Natural killer cell (primary cell): ENCODE results near the gene CDK16. TPM values are rescaled to one million over a fixed set of nuclear protein-coding genes. Genes with fewer than 3 reads are reported as not detected.

ENCODE experiments used
- ATAC-seq, 3 donors: fragments of 150-1000 bp in 2 of 3; fragments of 200-7000 bp in 1 of 3; cut with Tn5 transposase; 1 replicate in 1 of 3; 2 replicates in 2 of 3; pipeline ENCODE4 v1.10.0; 2021; ENCODE audit warnings: mild to moderate bottlenecking in 2 of 3, moderate library complexity in 2 of 3
- DNase-seq, 2 donors: peaks; one replicate each; pipeline versions ENCODE4 v3.0.0 to v3.0.0-alpha.2; 2013 to 2021; ENCODE audit warnings: mixed read lengths in 1 of 2
- H3K27ac ChIP-seq: one replicate; pipeline ENCODE4 v1.5.1; 2013; ENCODE audit warnings: mild to moderate bottlenecking, low read length
- H3K27me3 ChIP-seq: one replicate; pipeline ENCODE4 v1.6.1; 2013; ENCODE audit warnings: low read length; ENCODE audit not compliant: control insufficient read depth, insufficient read depth
- H3K36me3 ChIP-seq: one replicate; pipeline ENCODE4 v1.6.1; 2013; ENCODE audit warnings: low read length; ENCODE audit not compliant: control insufficient read depth, insufficient read depth
- H3K4me1 ChIP-seq: one replicate; pipeline ENCODE4 v1.6.1; 2013; ENCODE audit warnings: low read length; ENCODE audit not compliant: control insufficient read depth, insufficient read depth
- H3K4me3 ChIP-seq: one replicate; pipeline ENCODE4 v1.5.1; 2013; ENCODE audit warnings: low read length
- H3K9me3 ChIP-seq: one replicate; pipeline ENCODE4 v1.6.1; 2013; ENCODE audit warnings: low read length; ENCODE audit not compliant: control insufficient read depth, insufficient read depth
- H3K27ac Mint-ChIP-seq, 2 donors: one replicate each; pipeline ENCODE4 v1.8.0; 2022; ENCODE audit warnings: mild to moderate bottlenecking in 2 of 2, mixed read lengths in 2 of 2, moderate library complexity in 1 of 2
- H3K27me3 Mint-ChIP-seq, 2 donors: one replicate each; pipeline ENCODE4 v1.8.0; 2022; ENCODE audit warnings: low read depth in 2 of 2, mixed read lengths in 2 of 2
- H3K36me3 Mint-ChIP-seq: one replicate; pipeline ENCODE4 v1.8.0; 2022; ENCODE audit warnings: mixed read lengths
- H3K4me1 Mint-ChIP-seq, 2 donors: one replicate each; pipeline ENCODE4 v1.8.0; 2022; ENCODE audit warnings: mixed read lengths in 2 of 2
- H3K4me3 Mint-ChIP-seq: one replicate; pipeline ENCODE4 v1.8.0; 2022; ENCODE audit warnings: mild to moderate bottlenecking, moderate library complexity, mixed read lengths
- H3K9me3 Mint-ChIP-seq, 2 donors: one replicate each; pipeline ENCODE4 v1.8.0; 2022; ENCODE audit warnings: mixed read lengths in 2 of 2
- CTCF ChIP-seq: fragments of 200-600 bp; IDR thresholded peaks from one replicate; pipeline ENCODE4 v1.8.0; 2022; ENCODE audit warnings: antibody characterized with exemption
- WGBS: methylation state at CpG from one replicate; pipeline ENCODE4 v1.1.7; 2013; ENCODE audit warnings: missing lambda C conversion rate; ENCODE audit not compliant: insufficient coverage; 5-methylcytosine and 5-hydroxymethylcytosine counted together
- intact Hi-C: fragments of 100-400 bp; cut with micrococcal nuclease; formaldehyde crosslinking; loops from one replicate; pipeline ENCODE4 v1.14.2; 2022
- total RNA-seq, 4 donors: library from RNA; stranded (reverse); fragments of 120-200 nt in 1 of 4; gene quantifications; one replicate each; pipeline versions ENCODE4 v1.2.3 to v1.2.4, GENCODE V29; 2013 to 2022

CDK16 gene
- total RNA-seq, 3 donors from 2014 or later (not counting 1 experiment from before 2014, with no cell fraction given) = 112 to 140 (median 126) TPM

GRCh38 chrX:47215291-47215900 lies 3.1 kb upstream of the CDK16 start:
- WGBS = 90% methylated on average over 12 of the region's 12 CpGs
- DNase-seq = no peak
- intact Hi-C loops = loop anchor here (5.0 to 10.0 kb wide), 2 partner anchors 147 to 439 kb away; partner anchors contain the start of genes ELK1 and UXT
- Mint-ChIP-seq H3K36me3 (no peaks in the 10 kb centered on the region), H3K4me3 (no peak overlapping the region), H3K27ac (peak overlapping the region; percentile 61 to 95), H3K9me3 (no peaks in the 10 kb centered on the region), H3K27me3 (no peaks in the 10 kb centered on the region), H3K4me1 (peaks cover 29 to 33% of the 10 kb centered on the region in 2 donors)
- Histone ChIP-seq H3K36me3 (peaks cover 45% of the 10 kb centered on the region), H3K9me3 (no peaks in the 10 kb centered on the region), H3K4me3 (no peak overlapping the region), H3K27ac (no peak overlapping the region), H3K27me3 (no peaks in the 10 kb centered on the region), H3K4me1 (peaks cover 20% of the 10 kb centered on the region)
- TF ChIP-seq CTCF = no peak
- ATAC-seq = no peak

DNA sequence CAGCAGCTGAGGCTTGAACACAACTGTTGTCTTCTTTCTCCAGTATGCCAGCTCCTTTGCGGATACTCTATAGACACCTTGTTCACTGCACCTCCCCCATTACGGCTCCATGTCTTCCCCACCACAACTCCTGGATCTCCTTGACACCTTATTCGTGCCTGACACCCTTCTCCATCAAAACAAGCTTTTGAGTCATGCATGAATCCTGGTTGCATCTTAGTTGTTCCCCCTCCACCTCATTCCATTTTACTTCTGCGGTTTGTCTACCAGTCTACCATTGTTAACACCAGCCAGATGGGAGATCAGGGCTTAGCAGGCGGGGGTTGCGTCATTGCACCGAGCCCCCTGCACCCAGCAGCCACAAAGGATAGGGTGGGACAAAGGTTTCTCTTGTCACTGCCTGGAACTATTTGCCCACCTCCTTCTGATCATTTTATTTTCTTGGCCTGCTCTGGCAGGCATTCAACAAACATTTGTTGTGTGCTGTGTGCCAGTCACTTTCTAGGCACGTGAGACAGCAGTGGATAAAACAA lies 2.0 kb upstream of the CDK16 start:
- no peaks in the 10 kb centered on the region for H3K36me3 Mint-ChIP-seq
- H3K27me3 ChIP-seq = no peaks in the 10 kb centered on the region
- peak overlapping the region; percentile 94 for H3K4me3 Mint-ChIP-seq
- no peak for ATAC-seq
- peaks cover 25% of the 10 kb centered on the region for H3K4me1 ChIP-seq
- intact Hi-C loops = loop anchor here (5.0 to 10.0 kb wide), 2 partner anchors 146 to 438 kb away; partner anchors contain the start of genes ELK1 and UXT
- no peaks in the 10 kb centered on the region for H3K27me3 Mint-ChIP-seq
- peaks cover 36% of the 10 kb centered on the region for H3K36me3 ChIP-seq
- no peak overlapping the region for H3K27ac ChIP-seq
- TF ChIP-seq CTCF = no peak
- no peak overlapping the region for H3K4me3 ChIP-seq
- H3K27ac Mint-ChIP-seq = peak overlapping the region; percentile 95 to 98
- H3K4me1 Mint-ChIP-seq = peaks cover 32 to 42% of the 10 kb centered on the region in 2 donors
- no peaks in the 10 kb centered on the region for H3K9me3 ChIP-seq
- WGBS = 96% methylated on average over 8 of the region's 8 CpGs
- H3K9me3 Mint-ChIP-seq = no peaks in the 10 kb centered on the region
- DNase-seq = no peak

DNA sequence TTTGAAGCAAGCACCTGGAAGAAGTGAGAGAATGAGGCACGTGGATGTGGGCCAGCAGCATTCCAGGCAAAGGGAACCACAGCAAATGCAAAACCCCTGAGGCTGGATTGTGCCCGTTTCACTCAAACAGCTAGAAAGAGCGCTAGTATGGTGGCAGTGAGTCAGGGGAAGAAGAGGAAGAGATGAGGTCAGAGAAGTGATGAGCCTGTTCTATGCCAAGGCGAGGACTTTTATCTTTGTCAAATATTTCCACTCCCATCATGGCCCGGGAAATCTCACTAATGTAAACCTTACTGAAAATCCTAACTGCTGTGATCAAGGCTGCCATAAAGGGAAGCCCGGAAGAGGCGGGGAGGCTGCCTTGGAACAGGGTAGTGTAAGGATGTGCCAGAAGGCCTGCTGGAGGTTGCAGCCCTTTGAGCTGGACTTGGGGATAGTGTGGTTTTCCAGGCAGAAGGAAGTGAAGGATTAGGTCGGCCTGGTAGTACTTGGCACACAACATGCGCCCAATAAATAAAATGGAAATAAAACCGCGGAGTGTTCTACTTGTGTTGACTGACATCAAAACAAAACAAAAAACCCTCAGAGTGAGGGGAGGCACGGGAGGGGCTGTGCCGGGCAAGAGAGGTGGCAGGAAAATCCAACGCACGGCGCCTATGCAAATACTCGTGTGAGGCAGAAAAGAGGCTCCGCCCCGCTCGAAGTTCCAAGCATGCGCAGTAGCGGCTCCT lies 1.2 kb upstream of the CDK16 start:
- no peaks in the 10 kb centered on the region for H3K27me3 Mint-ChIP-seq
- H3K27me3 ChIP-seq = no peaks in the 10 kb centered on the region
- 22% methylated on average over 16 of the region's 22 CpGs for WGBS
- no peak for TF ChIP-seq CTCF
- H3K4me3 ChIP-seq = peak overlapping the region; percentile 21
- peak overlapping the region; percentile 95 to 98 for H3K27ac Mint-ChIP-seq
- H3K36me3 ChIP-seq = peaks cover 28% of the 10 kb centered on the region
- no peaks in the 10 kb centered on the region for H3K9me3 ChIP-seq
- H3K36me3 Mint-ChIP-seq = no peaks in the 10 kb centered on the region
- H3K27ac ChIP-seq = peak overlapping the region; percentile 84
- ATAC-seq (no peak), DNase-seq (peak in 1 of 2 donors; percentile 57)
- H3K4me3 Mint-ChIP-seq = peak overlapping the region; percentile 94
- H3K9me3 Mint-ChIP-seq = no peaks in the 10 kb centered on the region
- intact Hi-C loops = loop anchor here (1.0 to 10.0 kb wide), 4 partner anchors 16 to 438 kb away; partner anchors contain the start of genes ELK1, UBA1, USP11 and UXT
- peaks cover 36 to 46% of the 10 kb centered on the region in 2 donors for H3K4me1 Mint-ChIP-seq
- H3K4me1 ChIP-seq = peaks cover 25% of the 10 kb centered on the region
